H54 (cell line): ENCODE measurements around the gene PLAU.
"Not testable (repeated sequence)": the region's sequence is repeated elsewhere in the genome, so short reads cannot be mapped to it uniquely, and the experiment has no call there.

ENCODE experiments used
- DNase-seq: peaks from one replicate; pipeline ENCODE4 v3.0.0; 2011; ENCODE audit warnings: low spot score, mixed read lengths; ENCODE audit not compliant: insufficient read length
- FAIRE-seq: peaks from 3 replicates; lab custom pipeline; 2011; peaks lifted over from hg19 to GRCh38; lab: Jason Lieb, UNC
- POLR2A ChIP-seq: IDR thresholded peaks from 2 replicates; pipeline ENCODE4 v1.6.1; 2011; ENCODE audit warnings: low read depth, mild to moderate bottlenecking, low read length

Gene PLAU

GRCh38 chr10:73953665-73954064, 42.7 kb downstream of the PLAU start:
- FAIRE-seq (no peak), DNase-seq (no peak)
- TF ChIP-seq POLR2A, result no peak

GRCh38 chr10:73954737-73955136, 43.8 kb downstream of the PLAU start:
- TF ChIP-seq POLR2A, result no peak
- FAIRE-seq, result no peak

GRCh38 chr10:73955719-73956118, 44.8 kb downstream of the PLAU start:
- DNase-seq (no peak), FAIRE-seq (no peak)
- no peak for TF ChIP-seq POLR2A

More at GRCh38 chr10:73954737-73955136, 43.8 kb downstream of the PLAU start:
- DNase-seq, result no peak

GRCh38 chr10:73956476-73957359, 45.8 kb downstream of the PLAU start:
- DNase-seq (no peak), FAIRE-seq (peak; percentile 53)
- TF ChIP-seq POLR2A, result no peak

GRCh38 chr10:73959484-73960243, 48.7 kb downstream of the PLAU start:
- TF ChIP-seq POLR2A, result no peak
- DNase-seq (no peak), FAIRE-seq (no peak)

GRCh38 chr10:73962386-73962785, 51.5 kb downstream of the PLAU start:
- FAIRE-seq (no peak), DNase-seq (no peak)
- TF ChIP-seq POLR2A, result no peak

GRCh38 chr10:73963533-73963932, 52.6 kb downstream of the PLAU start:
- not testable (repeated sequence) for FAIRE-seq, DNase-seq

GRCh38 chr10:73964743-73965142, 53.8 kb downstream of the PLAU start:
- TF ChIP-seq POLR2A, result no peak
- DNase-seq, result no peak
- no peak for FAIRE-seq

- DNase-seq, FAIRE-seq: not testable (repeated sequence)
These were observed 54.4 kb downstream of the PLAU start for GRCh38 chr10:73965267-73965889.

- peak; percentile 96 for FAIRE-seq
- peak; percentile 83 for DNase-seq
- TF ChIP-seq POLR2A, result no peak
These were observed 55.2 kb downstream of the PLAU start for GRCh38 chr10:73965890-73966768.

GRCh38 chr10:73967022-73967429, 56.1 kb downstream of the PLAU start:
- DNase-seq (no peak), FAIRE-seq (no peak)
- TF ChIP-seq POLR2A, result no peak
